Body of pancreas (tissue), 4 donors: ENCODE data around the gene ING2.
A peak's percentile ranks its signal among the peaks of the same experiment; 100 is the strongest.

Source experiments
- CTCF ChIP-seq, 7 experiments: fragments of 450-650 bp in 4 of 7; fragments of 200-600 bp in 3 of 7; sonication (generic) in 3 of 7; IDR thresholded peaks; one replicate each; pipeline ENCODE4 v1.5.1; 2016 to 2019; ENCODE audit warnings: antibody characterized with exemption in 7 of 7
- POLR2A ChIP-seq, 3 donors: fragments of 450-650 bp; IDR thresholded peaks; one replicate each; pipeline ENCODE4 v1.6.1; 2016; ENCODE audit warnings: antibody characterized with exemption in 3 of 3, mild to moderate bottlenecking in 2 of 3

- no peak for TF ChIP-seq CTCF (IDR thresholded peaks at IDR 0.05)
- peak in 1 of 3 donors; percentile 1 for TF ChIP-seq POLR2A (IDR thresholded peaks at IDR 0.05)
These were observed at the start of gene ING2 for GRCh38 chr4:183504930-183505610.
